DND-41 (cell line): ENCODE results near the gene ECPAS.

Experiments used
- ATAC-seq: fragments of 200-7000 bp; cut with Tn5 transposase; 3 replicates; pipeline ENCODE4 v1.9.1; 2021; ENCODE audit warnings: low read depth; ENCODE audit not compliant: insufficient read depth
- DNase-seq: peaks from one replicate; pipeline ENCODE4 v3.0.0-alpha.2; 2020
- H2AFZ ChIP-seq: 2 replicates; pipeline ENCODE4 v1.6.0; 2012; ENCODE audit warnings: low read depth, low read length
- H3K27ac ChIP-seq: 2 replicates; pipeline ENCODE4 v1.5.1; 2012; ENCODE audit warnings: low read length, inconsistent platforms
- H3K27me3 ChIP-seq: fragments of 200-600 bp; sonication (generic); 2 replicates; pipeline ENCODE4 v1.6.0; 2012; ENCODE audit warnings: low read length, mild to moderate bottlenecking, inconsistent platforms; ENCODE audit not compliant: insufficient read depth, poor library complexity
- H3K36me3 ChIP-seq: 2 replicates; pipeline ENCODE4 v1.5.1; 2012; ENCODE audit warnings: low read length, inconsistent platforms; ENCODE audit not compliant: insufficient read depth
- H3K4me1 ChIP-seq: 2 replicates; pipeline ENCODE4 v1.5.1; 2012; ENCODE audit warnings: mild to moderate bottlenecking, low read length; ENCODE audit not compliant: insufficient read depth
- H3K4me2 ChIP-seq: 2 replicates; pipeline ENCODE4 v1.6.0; 2012; ENCODE audit warnings: mild to moderate bottlenecking, moderate library complexity, low read length, inconsistent platforms; ENCODE audit not compliant: insufficient read depth
- H3K4me3 ChIP-seq, 2 experiments: fragments of 200-600 bp in 1 of 2; shearing (Covaris generic) in 1 of 2; 2 replicates each; pipeline ENCODE4 v1.5.1; 2012 to 2016; ENCODE audit warnings: inconsistent platforms in 2 of 2, low read length in 2 of 2, mild to moderate bottlenecking in 2 of 2, low read depth in 1 of 2, moderate library complexity in 1 of 2
- H3K79me2 ChIP-seq: 2 replicates; pipeline ENCODE4 v1.6.0; 2012; ENCODE audit warnings: low read length, inconsistent platforms; ENCODE audit not compliant: insufficient read depth
- H3K9ac ChIP-seq: 2 replicates; pipeline ENCODE4 v1.6.0; 2012; ENCODE audit warnings: low read depth, mild to moderate bottlenecking, inconsistent platforms, low read length, moderate library complexity
- H3K9me3 ChIP-seq: 2 replicates; pipeline ENCODE4 v1.5.1; 2012; ENCODE audit warnings: low read length, moderate library complexity, mild to moderate bottlenecking, inconsistent platforms; ENCODE audit not compliant: insufficient read depth, severe bottlenecking
- H4K20me1 ChIP-seq: 2 replicates; pipeline ENCODE4 v1.6.0; 2012; ENCODE audit warnings: low read length; ENCODE audit not compliant: insufficient read depth
- CTCF ChIP-seq: IDR thresholded peaks from 2 replicates; pipeline ENCODE4 v1.5.1; 2012; ENCODE audit warnings: borderline replicate concordance, low read length, moderate library complexity, mild to moderate bottlenecking; ENCODE audit not compliant: poor library complexity, severe bottlenecking; ENCODE audit errors: extremely low read depth
- EZH2 ChIP-seq: IDR thresholded peaks from 3 replicates; pipeline ENCODE4 v1.6.1; 2012; ENCODE audit warnings: borderline replicate concordance, low read depth, mild to moderate bottlenecking, moderate library complexity, low read length, inconsistent platforms; ENCODE audit not compliant: severe bottlenecking

The ECPAS gene

GRCh38 chr9:111356481-111357244, 127.5 kb downstream of the ECPAS start:
- no peak for ATAC-seq
- Histone ChIP-seq H3K27ac (no peak overlapping the region), H2AFZ (no peak overlapping the region)

GRCh38 chr9:111352545-111352944, 131.6 kb downstream of the ECPAS start:
- H3K79me2 ChIP-seq = no peaks in the 10 kb centered on the region
- DNase-seq (no peak), ATAC-seq (no peak)
- no peak for TF ChIP-seq EZH2
- TF ChIP-seq CTCF = no peak
- H3K4me3 ChIP-seq = no peak overlapping the region
- no peaks in the 10 kb centered on the region for H3K9me3 ChIP-seq
- H3K36me3 ChIP-seq = no peaks in the 10 kb centered on the region
- H3K9ac ChIP-seq = no peak overlapping the region
- H3K4me2 ChIP-seq = no peak overlapping the region
- no peaks in the 10 kb centered on the region for H3K27me3 ChIP-seq
- H4K20me1 ChIP-seq = no peaks in the 10 kb centered on the region
- no peaks in the 10 kb centered on the region for H3K4me1 ChIP-seq
- no peak overlapping the region for H3K27ac ChIP-seq
- H2AFZ ChIP-seq = no peak overlapping the region

More at GRCh38 chr9:111356481-111357244, 127.5 kb downstream of the ECPAS start:
- Histone ChIP-seq H3K36me3 (no peaks in the 10 kb centered on the region), H3K4me1 (no peaks in the 10 kb centered on the region), H3K4me2 (no peak overlapping the region), H3K9ac (no peak overlapping the region), H3K9me3 (no peaks in the 10 kb centered on the region), H3K27me3 (no peaks in the 10 kb centered on the region), H3K79me2 (no peaks in the 10 kb centered on the region), H4K20me1 (no peaks in the 10 kb centered on the region), H3K4me3 (no peak overlapping the region)
- no peak for DNase-seq
- TF ChIP-seq EZH2 = no peak
- no peak for TF ChIP-seq CTCF

- Histone ChIP-seq H2AFZ (no peak overlapping the region), H3K36me3 (no peaks in the 10 kb centered on the region), H3K4me3 (no peak overlapping the region), H3K27ac (no peak overlapping the region), H4K20me1 (no peaks in the 10 kb centered on the region), H3K79me2 (no peaks in the 10 kb centered on the region), H3K4me1 (no peaks in the 10 kb centered on the region), H3K9ac (no peak overlapping the region), H3K27me3 (no peaks in the 10 kb centered on the region), H3K9me3 (no peaks in the 10 kb centered on the region), H3K4me2 (no peak overlapping the region)
- DNase-seq (no peak), ATAC-seq (no peak)
- TF ChIP-seq CTCF = no peak
Observed at GRCh38 chr9:111350556-111350955, 133.6 kb downstream of the ECPAS start.
